Activated T-helper 1 cell treated with anti-CD3 and anti-CD28 coated beads, Interleukin-12 subunit alpha, Interleukin-12 subunit beta, Interleukin-2, Interleukin-4 antibody, amounts not matched to agents 30 ng/mL and 10 ng/mL and 1 ng/mL, durations not matched to agents 14 hours and 24 hours and 36 hours (primary cell): ENCODE results near the gene CTNNAL1. TPM values are rescaled to one million over a fixed set of nuclear protein-coding genes. Genes with fewer than 3 reads are reported as not detected.
"Not testable (repeated sequence)": the region's sequence is repeated elsewhere in the genome, so short reads cannot be mapped to it uniquely, and the experiment has no call there.

Experiments
- DNase-seq: peaks from one replicate; pipeline ENCODE4 v3.0.0; 2021; ENCODE audit warnings: low spot score
- H3K27ac Mint-ChIP-seq: one replicate; pipeline ENCODE4 v1.8.0; 2021; ENCODE audit warnings: mild to moderate bottlenecking, mixed read lengths
- H3K27me3 Mint-ChIP-seq: one replicate; pipeline ENCODE4 v1.8.0; 2022; ENCODE audit warnings: mild to moderate bottlenecking, moderate library complexity, mixed read lengths; ENCODE audit not compliant: insufficient read depth
- H3K36me3 Mint-ChIP-seq: one replicate; pipeline ENCODE4 v1.8.0; 2021; ENCODE audit warnings: low read depth, mixed read lengths
- H3K4me1 Mint-ChIP-seq: one replicate; pipeline ENCODE4 v1.8.0; 2021; ENCODE audit warnings: low read depth, mixed read lengths
- H3K4me3 Mint-ChIP-seq: one replicate; pipeline ENCODE4 v1.8.0; 2021; ENCODE audit warnings: mild to moderate bottlenecking, moderate library complexity, mixed read lengths
- H3K9me3 Mint-ChIP-seq: one replicate; pipeline ENCODE4 v1.8.0; 2021; ENCODE audit warnings: mixed read lengths
- intact Hi-C: fragments of 100-400 bp; cut with micrococcal nuclease; formaldehyde crosslinking; loops from one replicate; pipeline ENCODE4 v1.15.1; 2024
- total RNA-seq: library from RNA; stranded (reverse); gene quantifications from 2 replicates; pipeline ENCODE4 v1.2.3, GENCODE V29; 2022

Gene CTNNAL1, protein sequence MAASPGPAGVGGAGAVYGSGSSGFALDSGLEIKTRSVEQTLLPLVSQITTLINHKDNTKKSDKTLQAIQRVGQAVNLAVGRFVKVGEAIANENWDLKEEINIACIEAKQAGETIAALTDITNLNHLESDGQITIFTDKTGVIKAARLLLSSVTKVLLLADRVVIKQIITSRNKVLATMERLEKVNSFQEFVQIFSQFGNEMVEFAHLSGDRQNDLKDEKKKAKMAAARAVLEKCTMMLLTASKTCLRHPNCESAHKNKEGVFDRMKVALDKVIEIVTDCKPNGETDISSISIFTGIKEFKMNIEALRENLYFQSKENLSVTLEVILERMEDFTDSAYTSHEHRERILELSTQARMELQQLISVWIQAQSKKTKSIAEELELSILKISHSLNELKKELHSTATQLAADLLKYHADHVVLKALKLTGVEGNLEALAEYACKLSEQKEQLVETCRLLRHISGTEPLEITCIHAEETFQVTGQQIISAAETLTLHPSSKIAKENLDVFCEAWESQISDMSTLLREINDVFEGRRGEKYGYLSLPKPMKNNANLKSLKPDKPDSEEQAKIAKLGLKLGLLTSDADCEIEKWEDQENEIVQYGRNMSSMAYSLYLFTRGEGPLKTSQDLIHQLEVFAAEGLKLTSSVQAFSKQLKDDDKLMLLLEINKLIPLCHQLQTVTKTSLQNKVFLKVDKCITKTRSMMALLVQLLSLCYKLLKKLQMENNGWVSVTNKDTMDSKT
- 24.8 and 25.1 TPM in 2 replicates for total RNA-seq

GRCh38 chr9:109012876-109013678 is at the start of gene CTNNAL1:
Gene CTNNAL1 (minus strand): TSS chr9:109013499. CDS start chr9:109013442, 57 bp downstream.
- DNase-seq: peak; percentile 82
- no peaks in the 10 kb centered on the region for H3K9me3 Mint-ChIP-seq
- H3K27ac Mint-ChIP-seq: peak within 1 kb of the TSS; percentile 94
- intact Hi-C loops: loop anchor here (1.0 to 5.0 kb wide), 12 partner anchors 12 to 1731 kb away; partner anchors contain the start of gene RAD23B
- peaks cover 2% of the 10 kb centered on the region for H3K27me3 Mint-ChIP-seq
- peaks cover 39% of the 10 kb centered on the region for H3K4me1 Mint-ChIP-seq
- peaks cover 6% of the 10 kb centered on the region for H3K36me3 Mint-ChIP-seq
- peak within 1 kb of the TSS; percentile 95 for H3K4me3 Mint-ChIP-seq

DNA sequence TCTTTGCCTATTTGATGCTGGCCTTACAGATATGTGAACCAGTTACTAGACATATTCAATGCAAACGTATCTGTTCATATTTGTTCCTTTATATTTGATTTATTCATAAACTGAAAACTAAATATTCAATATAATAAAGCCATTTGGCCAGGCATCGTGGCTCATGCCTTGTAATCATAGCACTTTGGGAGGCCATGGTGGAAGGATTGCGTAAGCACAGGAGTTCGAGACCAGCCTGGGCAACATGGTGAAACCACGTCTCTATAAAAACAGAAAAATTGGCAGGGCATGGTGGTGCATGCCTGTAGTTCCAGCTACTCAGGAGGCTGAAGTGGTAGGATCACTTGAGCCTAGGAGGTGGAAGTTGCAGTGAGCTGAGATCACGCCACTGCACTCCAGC is 49.2 kb upstream of the CTNNAL1 start:
- Mint-ChIP-seq H3K36me3 (peaks cover 18% of the 10 kb centered on the region), H3K27ac (no peak overlapping the region), H3K9me3 (no peaks in the 10 kb centered on the region), H3K4me1 (no peaks in the 10 kb centered on the region), H3K4me3 (no peak overlapping the region), H3K27me3 (no peaks in the 10 kb centered on the region)
- no peak for DNase-seq
- intact Hi-C loops: no loop called here

- Mint-ChIP-seq H3K27ac (no peak overlapping the region), H3K4me3 (no peak overlapping the region), H3K4me1 (peaks cover 2% of the 10 kb centered on the region), H3K27me3 (no peaks in the 10 kb centered on the region), H3K9me3 (no peaks in the 10 kb centered on the region), H3K36me3 (peaks cover 27% of the 10 kb centered on the region)
- no peak for DNase-seq
- intact Hi-C loops: no loop called here
Observed at GRCh38 chr9:109060191-109060590, 46.9 kb upstream of the CTNNAL1 start.

- H3K9me3 Mint-ChIP-seq, H3K27ac Mint-ChIP-seq, H3K4me3 Mint-ChIP-seq, H3K27me3 Mint-ChIP-seq, H3K4me1 Mint-ChIP-seq, DNase-seq: not testable (repeated sequence)
- peaks cover 55% of the 10 kb centered on the region for H3K36me3 Mint-ChIP-seq
- intact Hi-C loops: loop anchor here (5.0 kb wide), 1 partner anchor 64 kb away; the partner anchor contains the start of gene TMEM245
Observed at GRCh38 chr9:109053121-109053520, 39.8 kb upstream of the CTNNAL1 start.

DNA sequence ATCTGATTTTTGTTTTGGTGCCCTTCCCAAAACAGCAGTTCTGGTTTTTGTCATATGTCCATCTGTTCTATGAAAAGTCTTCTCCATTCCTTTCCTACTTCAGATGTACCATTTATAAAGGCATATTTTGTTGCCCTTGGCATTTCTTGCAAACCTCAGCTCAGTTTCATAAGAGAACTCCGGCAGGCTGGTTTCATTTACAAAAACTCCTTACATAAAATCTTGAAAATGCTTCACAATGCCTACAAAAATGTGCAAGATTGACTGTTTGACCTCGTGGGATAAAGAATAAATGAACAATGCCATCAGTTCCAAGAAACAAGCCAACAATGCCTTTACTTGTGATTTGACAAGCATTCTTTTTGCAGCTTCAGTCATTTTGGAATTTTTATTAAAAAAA is 39.1 kb upstream of the CTNNAL1 start:
- Mint-ChIP-seq H3K36me3 (peaks cover 59% of the 10 kb centered on the region), H3K4me1 (peaks cover 5% of the 10 kb centered on the region), H3K27ac (no peak overlapping the region), H3K9me3 (no peaks in the 10 kb centered on the region), H3K4me3 (no peak overlapping the region), H3K27me3 (no peaks in the 10 kb centered on the region)
- intact Hi-C loops: loop anchor here (5.0 kb wide), 1 partner anchor 65 kb away; the partner anchor contains the start of gene TMEM245
- no peak for DNase-seq

- peaks cover 59% of the 10 kb centered on the region for H3K36me3 Mint-ChIP-seq
- H3K4me3 Mint-ChIP-seq: no peak overlapping the region
- no peaks in the 10 kb centered on the region for H3K9me3 Mint-ChIP-seq
- no peaks in the 10 kb centered on the region for H3K27me3 Mint-ChIP-seq
- DNase-seq: no peak
- no peak overlapping the region for H3K27ac Mint-ChIP-seq
- intact Hi-C loops: loop anchor here (5.0 kb wide), 1 partner anchor 66 kb away; the partner anchor contains the start of gene TMEM245
- H3K4me1 Mint-ChIP-seq: peaks cover 5% of the 10 kb centered on the region
Observed at GRCh38 chr9:109051733-109052132, 38.4 kb upstream of the CTNNAL1 start.

GRCh38 chr9:109050444-109050843 is 37.1 kb upstream of the CTNNAL1 start:
- Mint-ChIP-seq H3K27me3 (no peaks in the 10 kb centered on the region), H3K36me3 (peaks cover 58% of the 10 kb centered on the region), H3K9me3 (no peaks in the 10 kb centered on the region), H3K27ac (no peak overlapping the region), H3K4me1 (peaks cover 5% of the 10 kb centered on the region), H3K4me3 (no peak overlapping the region)
- DNase-seq: no peak
- intact Hi-C loops: loop anchor here (5.0 kb wide), 1 partner anchor 67 kb away; the partner anchor contains the start of gene TMEM245

DNA sequence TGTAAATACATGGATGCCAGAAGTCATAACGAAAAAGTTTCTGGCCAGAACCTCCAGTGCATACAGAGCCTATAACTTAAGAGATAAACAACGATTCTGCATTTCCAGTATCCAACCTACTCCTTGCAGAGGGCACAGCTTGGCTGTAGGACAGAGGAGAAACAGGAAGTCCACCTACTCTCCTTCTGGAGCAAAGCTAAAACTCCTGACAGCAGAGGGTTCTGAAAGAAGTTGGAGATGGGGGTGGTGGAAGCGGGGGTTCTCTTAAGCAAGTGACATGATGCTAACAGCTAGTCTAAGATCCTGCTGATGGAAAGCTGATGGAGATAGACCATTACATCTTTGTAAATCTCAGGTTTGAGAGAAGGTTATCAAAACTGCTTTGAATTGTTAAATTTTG is 35.5 kb upstream of the CTNNAL1 start:
- intact Hi-C loops: no loop called here
- no peaks in the 10 kb centered on the region for H3K27me3 Mint-ChIP-seq
- no peaks in the 10 kb centered on the region for H3K4me1 Mint-ChIP-seq
- DNase-seq: no peak
- no peaks in the 10 kb centered on the region for H3K9me3 Mint-ChIP-seq
- peaks cover 56% of the 10 kb centered on the region for H3K36me3 Mint-ChIP-seq
- H3K27ac Mint-ChIP-seq: no peak overlapping the region
- no peak overlapping the region for H3K4me3 Mint-ChIP-seq

GRCh38 chr9:109047259-109047658 is 34.0 kb upstream of the CTNNAL1 start:
- intact Hi-C loops: loop anchor here (2.0 kb wide), 1 partner anchor 34 kb away; the partner anchor contains the start of gene CTNNAL1
- DNase-seq: no peak
- Mint-ChIP-seq H3K27me3 (no peaks in the 10 kb centered on the region), H3K9me3 (no peaks in the 10 kb centered on the region), H3K27ac (no peak overlapping the region), H3K36me3 (peaks cover 60% of the 10 kb centered on the region), H3K4me1 (no peaks in the 10 kb centered on the region), H3K4me3 (no peak overlapping the region)

DNA sequence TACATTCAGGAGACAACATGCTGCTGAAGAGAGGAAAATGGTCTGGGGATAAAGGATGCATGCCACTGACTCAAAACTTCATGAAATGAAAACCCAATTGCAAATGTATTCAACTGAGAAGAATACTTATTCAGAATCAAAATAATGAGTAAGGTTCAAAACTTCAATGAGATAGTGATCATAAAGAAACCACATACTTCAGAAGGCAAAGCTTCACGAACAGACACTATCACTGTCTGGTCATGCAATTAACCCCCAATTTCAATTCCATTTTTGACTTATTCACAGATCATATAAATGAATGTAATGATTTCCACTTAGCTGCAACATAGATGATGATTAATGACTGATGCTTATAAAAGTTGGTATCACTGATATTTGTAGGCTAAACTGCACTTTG is 33.0 kb upstream of the CTNNAL1 start:
- intact Hi-C loops: loop anchor here (2.0 kb wide), 1 partner anchor 34 kb away; the partner anchor contains the start of gene CTNNAL1
- Mint-ChIP-seq H3K27ac (no peak overlapping the region), H3K36me3 (peaks cover 56% of the 10 kb centered on the region), H3K4me1 (no peaks in the 10 kb centered on the region), H3K27me3 (no peaks in the 10 kb centered on the region), H3K4me3 (no peak overlapping the region), H3K9me3 (no peaks in the 10 kb centered on the region)
- DNase-seq: no peak

- no peaks in the 10 kb centered on the region for H3K27me3 Mint-ChIP-seq
- H3K36me3 Mint-ChIP-seq: peaks cover 44% of the 10 kb centered on the region
- intact Hi-C loops: no loop called here
- H3K9me3 Mint-ChIP-seq: no peaks in the 10 kb centered on the region
- H3K4me1 Mint-ChIP-seq: no peaks in the 10 kb centered on the region
- no peak overlapping the region for H3K27ac Mint-ChIP-seq
- H3K4me3 Mint-ChIP-seq: no peak overlapping the region
- DNase-seq: no peak
Observed at GRCh38 chr9:109043578-109043977, 30.3 kb upstream of the CTNNAL1 start.

DNA sequence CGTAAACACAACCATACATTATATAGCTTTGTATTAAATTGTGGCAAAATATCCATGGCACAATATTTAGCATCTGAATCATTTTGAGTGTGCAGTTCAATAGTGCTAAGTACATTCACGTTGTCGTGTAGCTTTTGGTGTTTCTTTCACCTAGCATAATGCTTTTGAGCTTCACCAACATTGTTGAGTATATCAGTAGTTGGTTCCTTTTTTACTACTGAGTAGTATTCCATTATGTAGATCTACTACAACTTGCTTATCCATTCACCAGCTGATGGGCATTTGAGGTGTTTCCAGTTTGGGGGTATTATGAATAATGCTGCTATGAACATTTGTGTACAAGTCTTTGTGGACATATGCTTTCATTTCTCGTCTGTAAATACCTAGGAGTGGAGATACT is 27.3 kb upstream of the CTNNAL1 start:
- Mint-ChIP-seq H3K27ac (no peak overlapping the region), H3K27me3 (no peaks in the 10 kb centered on the region), H3K4me3 (no peak overlapping the region), H3K36me3 (peaks cover 33% of the 10 kb centered on the region), H3K9me3 (no peaks in the 10 kb centered on the region), H3K4me1 (no peaks in the 10 kb centered on the region)
- intact Hi-C loops: no loop called here
- no peak for DNase-seq
